ENCODE measurements around the gene ENOX1. TPM values are rescaled to one million over a fixed set of nuclear protein-coding genes. Genes with fewer than 3 reads are reported as not detected.

The ENOX1 gene
- total and polyA plus RNA-seq, 2 donors (not counting 3 experiments of a cell fraction or from before 2014, with no cell fraction given) = 0.17 to 0.97 TPM

DNA sequence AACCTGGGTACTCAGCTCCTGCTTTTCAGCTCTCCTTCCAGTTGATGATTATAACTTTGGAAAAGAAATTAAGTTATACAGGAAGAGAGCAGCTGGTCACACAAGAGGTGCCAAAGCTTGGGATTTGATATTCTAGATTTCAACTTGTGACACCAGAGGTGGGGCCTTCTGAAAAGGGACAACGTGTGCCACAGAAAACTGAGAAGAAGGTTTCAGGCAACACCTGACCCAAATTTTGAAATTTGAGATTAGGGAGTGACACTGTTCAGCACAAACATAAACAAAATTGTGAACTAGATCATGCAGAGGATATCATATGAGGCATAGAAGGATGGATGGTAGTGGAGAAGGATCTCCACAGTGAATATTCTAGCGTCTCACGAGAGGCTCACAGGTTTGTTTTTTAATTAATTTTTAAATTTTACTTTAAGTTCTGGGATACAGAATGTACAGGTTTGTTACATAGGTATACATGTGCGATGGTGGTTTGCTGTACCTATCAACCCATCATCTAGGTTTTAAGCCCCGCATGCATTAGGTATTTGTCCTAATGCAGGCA lies 379.7 kb downstream of the ENOX1 start:
- Histone ChIP-seq H3K27ac (ENCODE audit: insufficient read depth, low read depth, low read length) (no peak overlapping the region), H4K20me1 (replicated peaks; ENCODE audit: control insufficient read depth, extremely low read depth, insufficient read depth, low read length) (no peaks in the 10 kb centered on the region), H3K4me2 (ENCODE audit: insufficient read depth, low read length) (no peak overlapping the region), H3K9ac (replicated peaks; ENCODE audit: extremely low read depth, insufficient read depth, low read length) (no peak overlapping the region), H2AFZ (ENCODE audit: low read depth, low read length) (no peak overlapping the region), H3K36me3 (ENCODE audit: control insufficient read depth in 2 of 2, extremely low read depth in 1 of 2, insufficient read depth in 2 of 2, low read length in 2 of 2) (no peaks in the 10 kb centered on the region), H3K4me1 (ENCODE audit: control insufficient read depth, extremely low read depth, insufficient read depth, low read length) (no peaks in the 10 kb centered on the region), H3K27me3 (ENCODE audit: control insufficient read depth in 2 of 2, insufficient read depth in 2 of 2, low read length in 2 of 2) (no peaks in the 10 kb centered on the region), H3K9me3 (replicated peaks; ENCODE audit: control insufficient read depth, insufficient read depth, low read length) (no peaks in the 10 kb centered on the region), H3K79me2 (ENCODE audit: control insufficient read depth, insufficient read depth, low read length) (no peaks in the 10 kb centered on the region), H3K9me1 (replicated peaks; ENCODE audit: control insufficient read depth, extremely low read depth, insufficient read depth, low read length) (no peaks in the 10 kb centered on the region), H3K4me3 (replicated peaks in 1 of 3; ENCODE audit: insufficient read depth in 1 of 3, low read depth in 1 of 3, low read length in 3 of 3) (no peak overlapping the region)
- no TSS peak for BruUV-seq (replicated peaks)
- intact Hi-C loops (cut with micrococcal nuclease) = no loop called here
- dilution Hi-C loops (cut with MboI; ENCODE audit: extremely low pct_ligation_motif_present, low sequenced_read_pairs) = no loop called here
- FAIRE-seq = no peak
- CTCF ChIA-PET = no interaction called here
- no peak for DNase-seq (ENCODE audit: low read depth, low spot score)
- POLR2A ChIA-PET = no interaction called here
- no peak for TF ChIP-seq GATA2 (IDR thresholded peaks at IDR 0.05; ENCODE audit: insufficient read depth, insufficient read length, low read depth, low read length)
- TF ChIP-seq MYC (IDR thresholded peaks at IDR 0.05; ENCODE audit: low read depth, low read length) = no peak
- TF ChIP-seq FOS (IDR thresholded peaks at IDR 0.05; ENCODE audit: borderline replicate concordance, insufficient read depth, low read length) = no peak
- no peak for TF ChIP-seq POLR2AphosphoS5 (IDR thresholded peaks at IDR 0.05; ENCODE audit: insufficient read depth, low read depth, low read length)
- TF ChIP-seq, protein P1, sequence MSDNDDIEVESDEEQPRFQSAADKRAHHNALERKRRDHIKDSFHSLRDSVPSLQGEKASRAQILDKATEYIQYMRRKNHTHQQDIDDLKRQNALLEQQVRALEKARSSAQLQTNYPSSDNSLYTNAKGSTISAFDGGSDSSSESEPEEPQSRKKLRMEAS (IDR thresholded peaks at IDR 0.05; ENCODE audit: insufficient read depth, insufficient read length) = no peak
- no peak for TF ChIP-seq JUN (IDR thresholded peaks at IDR 0.05; ENCODE audit: borderline replicate concordance, insufficient read depth, insufficient read length, low read depth)
- no peak for TF ChIP-seq EZH2 (IDR thresholded peaks at IDR 0.05; ENCODE audit: borderline replicate concordance, low read depth, low read length, severe bottlenecking)
- no peak for TF ChIP-seq POLR2A (IDR thresholded peaks at IDR 0.05; ENCODE audit: low read depth, low read length)
- TF ChIP-seq, protein P2, sequence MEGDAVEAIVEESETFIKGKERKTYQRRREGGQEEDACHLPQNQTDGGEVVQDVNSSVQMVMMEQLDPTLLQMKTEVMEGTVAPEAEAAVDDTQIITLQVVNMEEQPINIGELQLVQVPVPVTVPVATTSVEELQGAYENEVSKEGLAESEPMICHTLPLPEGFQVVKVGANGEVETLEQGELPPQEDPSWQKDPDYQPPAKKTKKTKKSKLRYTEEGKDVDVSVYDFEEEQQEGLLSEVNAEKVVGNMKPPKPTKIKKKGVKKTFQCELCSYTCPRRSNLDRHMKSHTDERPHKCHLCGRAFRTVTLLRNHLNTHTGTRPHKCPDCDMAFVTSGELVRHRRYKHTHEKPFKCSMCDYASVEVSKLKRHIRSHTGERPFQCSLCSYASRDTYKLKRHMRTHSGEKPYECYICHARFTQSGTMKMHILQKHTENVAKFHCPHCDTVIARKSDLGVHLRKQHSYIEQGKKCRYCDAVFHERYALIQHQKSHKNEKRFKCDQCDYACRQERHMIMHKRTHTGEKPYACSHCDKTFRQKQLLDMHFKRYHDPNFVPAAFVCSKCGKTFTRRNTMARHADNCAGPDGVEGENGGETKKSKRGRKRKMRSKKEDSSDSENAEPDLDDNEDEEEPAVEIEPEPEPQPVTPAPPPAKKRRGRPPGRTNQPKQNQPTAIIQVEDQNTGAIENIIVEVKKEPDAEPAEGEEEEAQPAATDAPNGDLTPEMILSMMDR (IDR thresholded peaks at IDR 0.05; ENCODE audit: extremely low read depth in 1 of 2, insufficient read depth in 1 of 2, low read depth in 1 of 2, low read length in 2 of 2) = no peak
